Measurements from ENCODE around the gene RNF212. TPM values are rescaled to one million over a fixed set of nuclear protein-coding genes. Genes with fewer than 3 reads are reported as not detected.

Gene RNF212
- total RNA-seq, 1 donor from 2014 or later, result not detected

GRCh38 chr4:1036976-1037810 is 76.2 kb downstream of the RNF212 start:
- peak; percentile 30 for DNase-seq (ENCODE audit: low read depth)

DNA sequence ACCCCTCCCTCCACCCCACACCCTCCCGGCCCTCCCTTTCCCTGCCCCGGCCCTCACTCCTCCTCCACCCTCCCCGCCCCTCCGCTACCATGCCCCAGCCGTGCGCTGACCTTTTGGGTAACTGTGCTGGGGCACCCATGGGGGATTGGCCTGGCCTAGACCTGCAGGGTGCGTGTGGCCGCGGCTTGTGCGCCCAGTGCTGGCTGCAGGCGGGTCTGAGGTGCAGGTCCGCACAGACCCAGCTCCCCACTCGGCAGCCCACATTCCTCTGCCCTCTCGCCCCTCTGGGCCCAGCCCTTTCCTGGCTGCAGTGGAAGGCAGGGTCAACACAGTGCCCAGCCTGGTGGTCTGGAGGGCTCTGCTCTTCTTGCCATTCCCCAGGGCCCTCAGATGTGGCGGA is 77.3 kb downstream of the RNF212 start:
- DNase-seq (ENCODE audit: low read depth), result no peak

DNA sequence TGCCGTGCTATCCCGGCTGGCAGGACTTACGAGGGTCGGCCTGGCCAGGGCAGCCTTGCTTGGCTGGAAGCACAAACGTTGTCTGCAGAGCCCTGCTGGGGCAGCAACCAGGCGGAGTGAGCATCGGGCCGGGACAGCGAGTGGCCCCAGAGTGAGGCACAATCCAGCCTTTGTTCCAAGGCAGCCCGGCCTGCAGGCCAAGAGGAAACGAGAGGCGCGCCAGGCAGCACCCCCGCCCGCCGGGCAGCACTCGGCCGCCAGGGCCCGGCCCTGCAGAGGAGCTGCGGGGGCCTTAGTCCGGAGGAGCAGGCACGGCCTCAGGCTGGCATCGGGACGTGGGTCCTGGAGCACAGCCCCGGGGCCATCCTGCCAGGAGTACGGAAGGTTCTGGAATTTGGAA is 77.9 kb downstream of the RNF212 start:
- DNase-seq (ENCODE audit: low read depth), result no peak

DNA sequence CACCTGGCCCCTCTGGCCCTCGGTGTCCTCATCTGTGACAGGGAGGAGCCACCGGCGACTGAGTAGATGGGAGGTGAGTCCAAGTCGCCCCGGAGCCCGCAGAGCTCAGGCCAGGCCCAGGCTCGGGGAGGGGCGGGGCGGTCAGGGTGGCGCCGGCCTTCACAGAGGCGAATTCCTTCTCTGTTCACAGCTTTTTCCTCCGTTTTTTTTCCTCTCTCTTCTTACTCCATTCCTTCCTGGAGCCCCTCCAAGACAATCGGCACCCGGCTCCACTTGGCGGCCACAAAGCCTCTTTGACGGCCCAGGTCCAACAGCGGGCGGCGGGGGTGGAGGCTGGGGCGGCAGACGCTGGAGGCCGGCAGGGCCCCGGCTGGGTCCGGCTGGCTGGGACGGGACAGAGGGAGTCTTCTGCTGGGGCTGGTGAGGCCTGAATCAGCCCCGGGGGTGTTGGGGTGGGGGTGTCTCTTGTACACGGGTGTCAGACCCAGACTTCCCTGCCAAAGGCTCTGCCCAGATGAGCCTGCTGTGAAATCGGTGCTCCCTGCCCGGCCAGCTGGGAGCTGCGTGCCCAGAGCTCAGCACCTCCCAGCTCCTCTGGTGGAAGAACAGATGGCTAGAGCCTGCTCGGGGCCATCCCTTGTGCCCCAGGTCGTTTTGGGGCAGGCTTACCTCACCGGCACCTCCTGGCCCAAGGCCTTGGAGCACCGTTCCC is 79.4 kb downstream of the RNF212 start:
- DNase-seq (ENCODE audit: low read depth), result peak; percentile 59

DNA sequence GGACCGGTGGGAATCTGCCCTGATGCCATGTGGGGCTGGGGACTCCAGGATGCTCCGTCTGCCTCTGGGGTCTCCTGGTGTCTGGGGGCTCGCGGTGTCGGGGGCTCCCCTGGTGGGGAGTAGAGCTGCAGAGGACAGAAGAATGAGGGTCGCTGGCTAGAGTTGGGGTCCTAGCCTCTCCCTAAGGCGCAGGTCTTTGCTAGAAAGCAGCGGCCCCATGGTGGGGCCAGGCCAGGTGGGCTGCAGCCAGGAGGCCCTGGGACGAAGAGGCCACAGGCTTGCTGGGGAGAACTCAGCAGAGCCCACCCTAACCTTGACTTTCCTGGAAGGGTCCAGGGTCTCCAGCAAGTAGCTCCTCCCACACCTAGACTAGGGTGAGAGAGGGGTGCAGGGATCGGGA is 80.5 kb downstream of the RNF212 start:
- no peak for DNase-seq (ENCODE audit: low read depth)

DNA sequence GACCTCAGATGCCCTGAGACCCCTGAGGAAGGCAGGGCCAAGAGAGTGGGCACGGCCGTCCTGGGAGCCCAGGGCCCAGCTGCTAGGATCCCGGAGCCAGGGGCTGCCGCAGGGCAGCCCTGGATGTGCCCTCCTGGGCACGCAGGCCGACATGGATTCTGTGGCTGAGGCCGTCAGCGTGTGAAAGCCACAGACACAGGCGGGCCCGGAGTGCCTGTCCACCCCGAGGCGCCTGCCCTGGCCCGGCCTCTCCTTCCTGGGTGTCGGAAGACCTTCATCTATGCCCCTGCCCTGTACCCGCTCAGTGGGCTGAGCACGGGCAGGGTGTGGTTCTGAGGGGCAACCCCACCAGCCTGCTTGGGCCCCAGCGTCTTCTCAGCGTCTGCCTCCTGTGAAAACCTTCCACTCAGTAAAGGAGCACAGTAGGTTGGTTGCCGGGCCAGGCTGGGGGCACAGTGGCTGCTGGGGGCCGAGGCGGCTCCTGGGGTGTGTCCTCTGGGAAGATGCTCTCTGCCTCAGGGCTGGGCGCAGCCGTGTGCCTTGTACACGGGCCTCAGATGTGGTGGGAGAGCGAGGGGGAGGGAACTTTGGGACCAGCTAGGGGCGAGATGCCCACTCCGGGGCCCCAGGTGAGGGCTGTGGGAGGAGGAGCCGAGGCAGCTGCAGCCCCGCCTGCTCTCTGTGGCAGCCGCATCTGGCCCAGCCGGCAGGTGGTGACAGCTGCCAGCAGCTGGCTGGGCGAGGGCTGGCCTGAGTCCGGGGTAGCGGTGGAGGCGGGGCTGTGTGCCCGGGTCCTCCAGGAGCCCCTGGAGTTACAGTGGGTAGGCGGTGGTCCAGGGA is 81.2 kb downstream of the RNF212 start:
- DNase-seq (ENCODE audit: low read depth), result peak; percentile 18

- no peak for DNase-seq (ENCODE audit: low read depth)
Measured at GRCh38 chr4:1031346-1031745, 82.0 kb downstream of the RNF212 start.

GRCh38 chr4:1030559-1030958 is 82.8 kb downstream of the RNF212 start:
- no peak for DNase-seq (ENCODE audit: low read depth)

DNA sequence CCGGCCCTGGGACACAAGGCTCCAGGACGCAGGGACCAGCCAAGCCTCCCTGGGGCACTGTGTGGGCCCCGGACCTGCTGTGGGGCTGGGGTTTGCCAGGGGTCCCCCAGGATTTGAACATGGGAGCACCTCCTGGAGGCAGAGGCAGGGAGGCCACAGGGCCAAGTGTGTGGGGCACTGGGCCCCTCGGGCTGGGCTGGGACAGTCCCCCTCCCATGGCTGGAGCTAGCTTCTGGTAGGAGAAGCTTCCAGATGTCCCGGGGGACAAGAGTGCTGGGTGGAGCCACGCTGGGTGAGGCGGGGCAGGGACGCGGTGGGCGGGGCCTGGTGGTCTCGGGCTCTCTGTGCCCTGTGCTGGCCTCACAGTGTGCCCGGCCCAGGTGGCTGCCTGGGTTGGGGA is 83.3 kb downstream of the RNF212 start:
- DNase-seq (ENCODE audit: low read depth), result no peak

DNA sequence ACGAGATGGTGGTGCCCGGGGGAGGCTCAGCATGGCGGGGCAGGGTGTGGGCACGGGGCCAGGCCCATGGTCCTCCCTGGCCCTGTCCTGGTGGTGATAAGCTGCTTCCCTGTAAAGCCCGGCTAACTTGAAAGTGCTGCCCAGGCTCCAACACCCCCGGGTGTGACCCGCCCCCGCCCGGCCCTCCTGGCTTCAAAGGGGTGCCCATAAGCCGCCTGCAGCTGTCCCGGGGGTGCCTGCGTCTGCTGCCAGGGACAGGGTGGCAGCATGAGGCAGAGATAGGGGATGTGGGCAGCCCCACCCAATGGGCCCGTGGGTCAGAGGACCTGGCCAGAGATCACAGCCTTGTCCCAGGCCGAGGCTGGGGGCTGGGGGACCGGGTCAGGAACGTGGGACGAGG is 83.8 kb downstream of the RNF212 start:
- DNase-seq (ENCODE audit: low read depth), result peak; percentile 17

- no peak for DNase-seq (ENCODE audit: low read depth)
Measured at GRCh38 chr4:1028574-1029220, 84.7 kb downstream of the RNF212 start.

DNA sequence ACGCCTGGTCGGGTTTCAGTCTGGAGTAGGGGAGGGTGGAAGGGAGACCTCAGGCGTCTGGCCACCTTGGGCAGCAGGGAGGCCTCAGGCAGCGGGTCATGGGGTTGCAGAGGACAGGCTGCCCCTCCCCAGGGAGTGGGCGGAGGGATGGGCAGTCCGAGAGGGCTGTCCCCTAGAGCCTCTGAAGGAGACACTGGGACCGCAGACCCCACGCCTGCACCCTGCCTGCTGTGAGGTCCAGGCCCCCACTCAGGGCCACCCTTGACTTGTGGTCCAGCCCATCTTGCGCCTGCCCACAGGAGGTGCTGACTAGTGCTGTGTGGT is 85.5 kb downstream of the RNF212 start:
- DNase-seq (ENCODE audit: low read depth), result no peak

- DNase-seq (ENCODE audit: low read depth), result no peak
Measured at GRCh38 chr4:1027219-1027914, 86.0 kb downstream of the RNF212 start.

DNA sequence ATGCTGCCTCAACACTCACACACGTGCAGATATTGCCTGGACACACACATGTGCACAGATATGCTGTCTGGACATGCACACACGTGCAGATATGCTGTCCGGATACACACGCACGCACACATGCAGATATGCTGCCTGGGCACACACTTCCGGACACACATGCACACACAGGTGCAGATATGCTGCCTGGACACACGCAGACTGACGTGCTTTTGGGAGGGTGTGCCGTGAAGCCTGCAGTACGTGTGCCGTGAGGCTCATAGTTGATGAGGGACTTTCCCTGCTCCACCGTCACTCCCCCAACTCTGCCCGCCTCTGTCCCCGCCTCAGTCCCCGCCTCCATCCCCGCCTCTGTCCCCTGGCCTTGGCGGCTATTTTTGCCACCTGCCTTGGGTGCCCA is 87.2 kb downstream of the RNF212 start:
- DNase-seq (ENCODE audit: low read depth), result no peak

DNA sequence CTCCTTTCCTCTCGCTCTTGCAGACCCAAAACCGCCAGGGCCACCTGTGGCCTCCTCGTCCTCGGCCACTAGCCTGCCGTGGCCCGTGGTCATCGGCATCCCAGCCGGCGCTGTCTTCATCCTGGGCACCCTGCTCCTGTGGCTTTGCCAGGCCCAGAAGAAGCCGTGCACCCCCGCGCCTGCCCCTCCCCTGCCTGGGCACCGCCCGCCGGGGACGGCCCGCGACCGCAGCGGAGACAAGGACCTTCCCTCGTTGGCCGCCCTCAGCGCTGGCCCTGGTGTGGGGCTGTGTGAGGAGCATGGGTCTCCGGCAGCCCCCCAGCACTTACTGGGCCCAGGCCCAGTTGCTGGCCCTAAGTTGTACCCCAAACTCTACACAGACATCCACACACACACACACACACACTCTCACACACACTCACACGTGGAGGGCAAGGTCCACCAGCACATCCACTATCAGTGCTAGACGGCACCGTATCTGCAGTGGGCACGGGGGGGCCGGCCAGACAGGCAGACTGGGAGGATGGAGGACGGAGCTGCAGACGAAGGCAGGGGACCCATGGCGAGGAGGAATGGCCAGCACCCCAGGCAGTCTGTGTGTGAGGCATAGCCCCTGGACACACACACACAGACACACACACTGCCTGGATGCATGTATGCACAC is 88.3 kb downstream of the RNF212 start:
- no peak for DNase-seq (ENCODE audit: low read depth)

- no peak for DNase-seq (ENCODE audit: low read depth)
Measured at GRCh38 chr4:1023895-1024740, 89.2 kb downstream of the RNF212 start.

GRCh38 chr4:1023075-1023640 is 90.2 kb downstream of the RNF212 start:
- no peak for DNase-seq (ENCODE audit: low read depth)

GRCh38 chr4:1022739-1023066 is 90.7 kb downstream of the RNF212 start:
- no peak for DNase-seq (ENCODE audit: low read depth)

DNA sequence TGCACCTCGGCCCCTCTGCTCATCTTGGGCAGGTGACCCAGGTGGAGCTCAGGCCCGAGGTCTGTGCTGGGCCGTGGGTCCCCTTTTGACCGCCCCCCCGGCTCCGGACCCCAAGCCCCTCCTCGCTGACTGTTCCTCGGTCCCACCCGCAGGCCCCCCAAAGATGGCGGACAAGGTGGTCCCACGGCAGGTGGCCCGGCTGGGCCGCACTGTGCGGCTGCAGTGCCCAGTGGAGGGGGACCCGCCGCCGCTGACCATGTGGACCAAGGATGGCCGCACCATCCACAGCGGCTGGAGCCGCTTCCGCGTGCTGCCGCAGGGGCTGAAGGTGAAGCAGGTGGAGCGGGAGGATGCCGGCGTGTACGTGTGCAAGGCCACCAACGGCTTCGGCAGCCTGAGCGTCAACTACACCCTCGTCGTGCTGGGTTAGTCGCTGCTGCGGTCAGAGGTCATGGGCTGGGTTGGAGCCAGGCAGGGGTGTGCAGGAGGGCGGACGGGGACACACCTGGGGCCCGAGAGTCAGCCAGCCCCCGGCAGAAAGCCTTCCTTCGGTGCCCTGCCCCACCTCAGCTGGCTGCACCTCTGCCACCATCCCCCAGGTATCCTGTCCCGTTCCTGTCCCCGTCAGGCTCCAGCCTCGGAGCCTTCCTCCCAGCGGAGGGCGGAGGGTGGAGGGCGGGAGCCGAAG is 91.2 kb downstream of the RNF212 start:
- no peak for DNase-seq (ENCODE audit: low read depth)
